ENCODE results near the gene PFN3.

DNA sequence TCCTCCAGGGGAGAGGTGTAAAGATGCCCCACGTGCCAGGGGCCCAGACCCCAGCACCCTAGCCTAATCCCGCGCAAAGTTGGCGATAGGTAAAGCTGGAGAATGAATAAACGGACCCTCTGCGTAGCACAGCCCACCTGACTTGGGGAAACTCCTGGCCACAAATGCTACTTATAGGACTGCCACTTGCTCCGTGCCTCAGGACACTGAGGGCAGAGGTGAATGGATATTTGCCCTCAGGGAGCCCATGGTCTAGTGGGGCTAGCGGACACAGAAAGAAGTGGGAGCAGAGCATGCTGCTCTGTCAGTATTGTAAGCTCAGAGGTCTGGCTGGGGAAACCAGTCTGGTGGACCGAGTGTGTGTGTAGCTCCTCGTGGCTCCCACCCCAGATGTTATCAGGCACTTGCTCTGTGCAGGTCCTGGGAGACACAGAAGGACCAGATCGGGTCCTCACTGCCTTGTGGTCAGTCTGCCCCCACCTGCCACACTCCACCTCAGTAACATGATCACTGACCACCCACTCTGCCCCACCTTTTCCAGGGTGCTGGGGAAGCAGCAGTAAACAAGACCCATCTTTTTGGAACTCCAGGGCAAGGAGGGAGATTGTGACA lies 26.9 kb upstream of the PFN3 start:
- TF ChIP-seq, protein P1, sequence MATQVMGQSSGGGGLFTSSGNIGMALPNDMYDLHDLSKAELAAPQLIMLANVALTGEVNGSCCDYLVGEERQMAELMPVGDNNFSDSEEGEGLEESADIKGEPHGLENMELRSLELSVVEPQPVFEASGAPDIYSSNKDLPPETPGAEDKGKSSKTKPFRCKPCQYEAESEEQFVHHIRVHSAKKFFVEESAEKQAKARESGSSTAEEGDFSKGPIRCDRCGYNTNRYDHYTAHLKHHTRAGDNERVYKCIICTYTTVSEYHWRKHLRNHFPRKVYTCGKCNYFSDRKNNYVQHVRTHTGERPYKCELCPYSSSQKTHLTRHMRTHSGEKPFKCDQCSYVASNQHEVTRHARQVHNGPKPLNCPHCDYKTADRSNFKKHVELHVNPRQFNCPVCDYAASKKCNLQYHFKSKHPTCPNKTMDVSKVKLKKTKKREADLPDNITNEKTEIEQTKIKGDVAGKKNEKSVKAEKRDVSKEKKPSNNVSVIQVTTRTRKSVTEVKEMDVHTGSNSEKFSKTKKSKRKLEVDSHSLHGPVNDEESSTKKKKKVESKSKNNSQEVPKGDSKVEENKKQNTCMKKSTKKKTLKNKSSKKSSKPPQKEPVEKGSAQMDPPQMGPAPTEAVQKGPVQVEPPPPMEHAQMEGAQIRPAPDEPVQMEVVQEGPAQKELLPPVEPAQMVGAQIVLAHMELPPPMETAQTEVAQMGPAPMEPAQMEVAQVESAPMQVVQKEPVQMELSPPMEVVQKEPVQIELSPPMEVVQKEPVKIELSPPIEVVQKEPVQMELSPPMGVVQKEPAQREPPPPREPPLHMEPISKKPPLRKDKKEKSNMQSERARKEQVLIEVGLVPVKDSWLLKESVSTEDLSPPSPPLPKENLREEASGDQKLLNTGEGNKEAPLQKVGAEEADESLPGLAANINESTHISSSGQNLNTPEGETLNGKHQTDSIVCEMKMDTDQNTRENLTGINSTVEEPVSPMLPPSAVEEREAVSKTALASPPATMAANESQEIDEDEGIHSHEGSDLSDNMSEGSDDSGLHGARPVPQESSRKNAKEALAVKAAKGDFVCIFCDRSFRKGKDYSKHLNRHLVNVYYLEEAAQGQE (IDR thresholded peaks at IDR 0.05; ENCODE audit: insufficient read depth in 1 of 2, low read depth in 2 of 2, low read length in 2 of 2) = no peak
- no peak for TF ChIP-seq POLR2AphosphoS5 (IDR thresholded peaks at IDR 0.05; ENCODE audit: low read depth, low read length)
